HepG2 (cell line): ENCODE data around the gene MIDN. TPM values are rescaled to one million over a fixed set of nuclear protein-coding genes. Genes with fewer than 3 reads are reported as not detected.

Source experiments
- CCAR2 ChIP-seq: fragments of 200-400 bp; formaldehyde crosslinking; optimal IDR thresholded peaks from 2 replicates; pipeline ENCODE3; 2018; ENCODE audit warnings: low read depth, mild to moderate bottlenecking, low read length, moderate library complexity
- HNF4G ChIP-seq, 2 experiments: sonication (generic) in 1 of 2; formaldehyde crosslinking in 1 of 2; IDR thresholded peaks; 2 replicates each; pipeline versions ENCODE4 v1.4.0 to v1.6.1; 2011 to 2020; ENCODE audit warnings: borderline replicate concordance in 2 of 2, low read depth in 2 of 2, mild to moderate bottlenecking in 2 of 2, low read length in 1 of 2, missing genetic modification reagents in 1 of 2, moderate library complexity in 1 of 2
- HNRNPLL ChIP-seq: fragments of 200-400 bp; formaldehyde crosslinking; IDR thresholded peaks from 2 replicates; pipeline ENCODE4 v1.6.1; 2017; ENCODE audit warnings: mild to moderate bottlenecking, low read depth, low read length; ENCODE audit not compliant: poor library complexity, severe bottlenecking
- MIER3 ChIP-seq: IDR thresholded peaks from 2 replicates; pipeline ENCODE4 v1.6.1; 2016; ENCODE audit warnings: missing compliant biosample characterization, borderline replicate concordance
- NCOR1 ChIP-seq: fragments of 200-600 bp; sonication (generic); IDR thresholded peaks from 2 replicates; pipeline ENCODE4 v1.7.0; 2017; ENCODE audit warnings: antibody characterized with exemption, low read length, borderline replicate concordance
- RBFOX2 ChIP-seq: fragments of 200-400 bp; formaldehyde crosslinking; IDR thresholded peaks from 2 replicates; pipeline ENCODE4 v1.6.1; 2017; ENCODE audit warnings: low read depth, mild to moderate bottlenecking, low read length
- TBL1XR1 ChIP-seq: fragments of 150-350 bp; IDR thresholded peaks from 2 replicates; pipeline ENCODE4 v1.6.1; 2014; ENCODE audit warnings: borderline replicate concordance, low read length; ENCODE audit not compliant: partially characterized antibody
- TFE3 ChIP-seq: IDR thresholded peaks from 2 replicates; pipeline ENCODE4 v1.6.1; 2016
- ZBTB39 ChIP-seq: sonication (generic); formaldehyde crosslinking; IDR thresholded peaks from 2 replicates; pipeline ENCODE4 v1.5.0; 2020; ENCODE audit warnings: missing genetic modification reagents
- ZEB1 ChIP-seq: IDR thresholded peaks from 2 replicates; pipeline ENCODE4 v1.6.1; 2012; ENCODE audit warnings: mild to moderate bottlenecking, low read depth, inconsistent platforms; ENCODE audit not compliant: insufficient replicate concordance
- ZNF318 ChIP-seq: sonication (generic); formaldehyde crosslinking; IDR thresholded peaks from 2 replicates; pipeline ENCODE4 v1.4.0; 2020; ENCODE audit warnings: mild to moderate bottlenecking, missing genetic modification reagents
- ZSCAN22 ChIP-seq: sonication (generic); formaldehyde crosslinking; IDR thresholded peaks from 2 replicates; pipeline ENCODE4 v1.4.0; 2020; ENCODE audit warnings: mild to moderate bottlenecking, missing genetic modification reagents
- ZUFSP ChIP-seq: sonication (generic); formaldehyde crosslinking; IDR thresholded peaks from 2 replicates; pipeline ENCODE4 v1.9.0; 2021; ENCODE audit warnings: missing genetic modification reagents, mild to moderate bottlenecking, borderline replicate concordance
- polyA plus RNA-seq, 8 experiments: library from polyadenylated mRNA; depleted of rRNA in 3 of 8; stranded (reverse) in 7 of 8; unstranded in 1 of 8; fragments of >200 nt; fragmentation: Illumina TruSeq in 4 of 8; extraction: Trizol in 4 of 8; gene quantifications; 2 replicates each; pipeline versions ENCODE4 v1.2.1 to v1.2.3, GENCODE V29; 2011 to 2016; ENCODE audit warnings: low read depth in 4 of 8, missing spikeins in 1 of 8, mixed read lengths in 1 of 8; ENCODE audit not compliant: insufficient read depth in 1 of 8
- total RNA-seq, 5 experiments: library from RNA; depleted of rRNA; stranded (reverse); fragments of >200 nt; fragmentation: Illumina TruSeq; extraction: Trizol; gene quantifications; 2 replicates each; pipeline ENCODE4 v1.2.3, GENCODE V29; 2016; ENCODE audit warnings: low read depth in 1 of 5

The MIDN gene
- total and polyA plus RNA-seq, 2 of the 13 experiments (the other 11 are each of a cell fraction or from before 2014, with no cell fraction given), result 8.4 to 18.0 TPM

- no peak for TF ChIP-seq ZUFSP (CRISPR knock-in tag)
- no peak for TF ChIP-seq ZSCAN22
- no peak for TF ChIP-seq ZNF318
- TF ChIP-seq CCAR2, result no peak
- TF ChIP-seq TFE3 (CRISPR knock-in tag), result peak; percentile 64; the same call in 1 of the 2 replicates
- TF ChIP-seq HNF4G (IDR thresholded peaks at IDR 0.05; ENCODE audit: borderline replicate concordance, low read depth, low read length), result peak; percentile 44; the same call in 1 of the 2 replicates
- no peak for TF ChIP-seq HNF4G (CRISPR knock-in tag; IDR thresholded peaks at IDR 0.05; ENCODE audit: borderline replicate concordance, low read depth)
- peak; percentile 55; the same call in 1 of the 2 replicates for TF ChIP-seq ZBTB39 (CRISPR knock-in tag)
- peak; percentile 13 for TF ChIP-seq TBL1XR1
- TF ChIP-seq ZEB1, result peak; percentile 28
- TF ChIP-seq MIER3 (CRISPR knock-in tag), result no peak
- peak; percentile 15 for TF ChIP-seq HNRNPLL
- TF ChIP-seq RBFOX2, result peak; percentile 82
- peak; percentile 58; the same call in 1 of the 2 replicates for TF ChIP-seq NCOR1
Measured at GRCh38 chr19:1251330-1252220, 3.2 kb downstream of the MIDN start (continued).
